HG02885 (cell line): ENCODE data around the gene FRMD4A.

Source experiments
- ATAC-seq: cut with Tn5 transposase; IDR thresholded peaks from one replicate; pipeline ENCODE4 v1.9.1; 2021; ENCODE audit warnings: mild to moderate bottlenecking; ENCODE audit not compliant: unreplicated experiment, poor library complexity

Gene FRMD4A

DNA sequence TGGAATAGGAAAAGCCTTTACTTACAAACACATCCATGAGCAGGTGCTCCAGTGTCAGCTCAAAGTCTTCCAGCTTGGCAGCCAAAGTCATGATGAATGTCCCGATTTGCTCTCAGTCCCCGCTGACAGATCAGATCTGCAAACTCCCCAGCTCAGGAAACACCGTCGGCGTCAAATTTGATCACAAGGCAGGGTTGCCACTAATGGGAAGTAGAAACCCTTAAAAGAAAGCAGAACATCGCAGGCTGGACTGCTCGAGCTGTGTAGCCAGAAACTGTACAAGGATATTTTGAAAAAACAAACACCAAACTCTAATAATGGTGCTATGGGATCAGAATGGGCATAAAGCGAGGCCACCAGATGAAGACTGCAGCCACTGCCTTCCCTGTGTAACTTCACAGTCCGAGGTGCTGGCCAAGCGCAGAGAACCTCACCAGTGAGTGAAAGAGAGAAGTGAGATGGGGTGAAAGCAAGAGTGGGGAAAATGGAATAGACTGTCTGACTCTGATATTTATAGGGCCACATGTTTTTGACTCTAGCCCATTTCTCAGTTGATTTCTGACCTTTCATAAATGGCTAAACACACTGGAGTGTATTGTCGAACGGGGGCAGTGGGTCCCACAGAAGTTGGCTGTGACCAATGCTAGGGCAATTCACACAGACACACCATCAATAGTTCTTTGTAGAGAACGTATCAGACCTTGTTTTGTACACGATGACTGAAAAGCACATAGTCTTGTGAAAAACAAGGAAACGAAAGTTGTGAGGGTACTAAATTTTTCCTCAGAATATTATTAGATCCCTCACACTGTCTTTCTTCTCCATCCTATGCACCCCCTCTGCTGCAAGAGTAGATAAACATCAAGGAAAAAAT lies 306.2 kb downstream of the FRMD4A start:
- no peak for ATAC-seq

DNA sequence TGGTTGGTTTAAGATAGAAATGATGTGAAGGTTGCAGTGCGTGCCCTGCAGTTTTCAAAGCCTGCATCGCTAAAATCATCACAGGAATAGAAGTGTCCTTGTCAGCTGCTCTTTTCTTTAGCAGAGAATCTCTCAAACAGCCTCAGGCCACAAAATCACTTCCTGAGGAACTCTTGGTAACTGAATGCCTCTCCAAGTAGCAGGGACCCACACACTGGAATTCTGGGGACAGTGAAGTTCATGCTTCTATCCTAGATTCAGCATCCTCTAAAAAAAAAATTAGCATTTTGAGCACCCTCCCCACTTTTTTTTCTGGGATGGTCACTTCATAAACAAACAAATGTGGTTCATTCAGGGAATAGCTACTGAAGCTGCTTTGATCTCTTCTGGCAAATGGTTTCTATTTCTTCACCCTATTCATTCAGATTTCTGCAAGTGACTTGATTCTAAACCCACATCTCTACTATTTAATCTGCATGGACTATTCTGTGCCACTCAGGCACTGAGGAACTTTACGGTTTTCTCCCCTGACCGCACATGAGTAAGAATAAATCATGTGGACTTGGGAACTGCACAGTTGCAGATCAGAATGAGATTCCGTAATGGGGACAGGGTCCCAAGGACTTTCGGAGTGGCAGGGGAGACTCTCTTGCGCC lies 306.9 kb downstream of the FRMD4A start:
- ATAC-seq: no peak

DNA sequence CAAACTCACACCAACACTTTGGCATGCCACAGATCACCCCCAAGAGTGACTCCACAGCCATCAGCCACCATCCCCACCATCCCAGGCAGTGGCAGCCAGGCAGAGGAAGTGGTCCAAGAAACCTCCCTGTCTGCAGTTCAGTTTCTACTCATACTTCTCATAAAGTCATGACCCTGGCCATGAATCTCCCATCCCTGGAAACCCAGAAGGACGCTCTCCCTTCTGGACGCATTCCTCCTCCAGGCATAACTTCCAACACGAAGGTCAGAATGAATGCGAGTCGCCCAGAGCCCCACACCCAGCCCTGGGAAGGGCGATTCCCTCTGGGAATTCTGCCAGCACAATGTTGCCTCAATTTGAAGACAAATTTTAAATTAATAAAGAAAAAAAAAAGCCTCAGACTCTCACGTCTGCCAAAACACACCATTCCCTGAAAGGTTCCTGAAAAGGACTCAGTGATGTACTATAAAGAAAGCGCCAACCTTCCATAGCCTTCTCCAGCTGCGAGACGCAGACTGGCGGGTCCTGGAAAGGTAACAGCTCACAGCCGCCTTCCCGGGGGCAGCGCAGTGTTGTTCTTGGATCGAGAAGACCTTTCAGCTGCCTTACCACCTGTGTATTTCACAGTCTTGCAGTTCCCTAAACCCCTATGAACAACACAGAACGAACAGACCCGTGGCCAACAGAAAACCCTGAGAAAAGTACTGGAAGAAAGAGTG lies 307.6 kb downstream of the FRMD4A start:
- no peak for ATAC-seq

DNA sequence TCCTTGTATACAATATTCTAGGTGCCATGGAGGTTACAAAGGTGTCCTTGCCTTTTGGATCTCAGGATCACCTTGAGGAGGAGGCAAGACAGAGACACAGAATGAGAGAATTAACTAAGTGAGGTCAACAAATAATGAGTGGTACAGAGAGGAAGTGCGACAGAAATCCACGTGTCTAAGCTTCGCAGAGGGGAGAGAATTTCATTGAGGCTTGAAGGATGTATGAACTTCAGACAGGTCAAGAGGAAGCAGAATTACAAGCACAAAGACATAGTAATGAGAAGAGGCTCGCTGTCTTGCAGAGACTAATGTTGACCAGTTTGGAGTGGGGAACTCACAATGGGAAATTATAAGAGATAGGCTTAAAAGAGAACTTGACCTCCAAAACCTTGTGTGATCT lies 308.7 kb downstream of the FRMD4A start:
- ATAC-seq: no peak

DNA sequence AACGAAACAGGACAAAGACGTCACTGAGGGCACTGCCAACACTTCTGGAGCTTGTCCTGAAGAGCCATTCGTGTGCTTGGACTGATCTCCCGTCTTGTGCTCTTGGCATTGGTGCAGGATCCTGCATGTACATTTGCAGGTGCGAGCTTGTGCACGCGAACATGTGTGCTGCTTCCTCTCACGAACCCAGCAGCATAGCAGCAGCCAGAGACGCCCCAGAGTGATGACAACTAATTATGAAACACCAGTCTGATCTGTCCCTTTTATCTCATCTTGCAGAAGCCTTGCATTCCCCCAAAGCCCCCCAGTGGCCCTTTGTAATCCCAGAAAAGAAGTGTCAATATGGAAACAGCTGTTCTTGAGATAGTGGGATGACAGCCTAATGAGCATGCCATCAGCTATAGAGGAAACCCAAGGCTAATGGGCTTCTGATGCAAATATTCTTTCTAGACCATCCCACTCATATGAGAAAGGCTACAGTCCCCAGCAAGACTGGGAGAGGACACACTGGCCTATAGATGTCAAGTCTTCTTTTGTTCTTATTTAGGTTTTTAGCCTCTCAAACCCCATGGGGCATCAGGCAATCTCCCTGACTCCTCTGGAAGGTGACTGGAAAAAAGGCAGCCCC lies 310.6 kb downstream of the FRMD4A start:
- peak; percentile 56 for ATAC-seq

DNA sequence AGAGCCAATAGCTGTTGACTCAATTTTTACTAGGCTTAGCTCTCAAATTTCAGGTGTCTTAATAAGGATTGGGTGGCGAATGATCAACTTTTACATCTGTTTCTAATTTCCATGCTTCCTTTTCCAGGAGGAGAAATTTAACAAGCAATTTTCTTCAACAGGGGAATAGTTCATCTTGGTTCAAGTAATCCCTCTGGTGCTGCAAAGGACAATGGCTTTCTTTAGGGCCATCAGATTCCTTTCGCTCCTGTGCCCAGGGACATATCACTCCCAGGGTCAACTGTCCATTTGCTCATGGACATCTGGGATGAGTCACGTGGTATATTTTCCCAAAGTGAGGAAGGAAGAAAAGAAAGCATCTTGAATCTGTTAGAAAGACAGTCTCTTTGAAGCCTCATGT lies 313.3 kb downstream of the FRMD4A start:
- no peak for ATAC-seq

DNA sequence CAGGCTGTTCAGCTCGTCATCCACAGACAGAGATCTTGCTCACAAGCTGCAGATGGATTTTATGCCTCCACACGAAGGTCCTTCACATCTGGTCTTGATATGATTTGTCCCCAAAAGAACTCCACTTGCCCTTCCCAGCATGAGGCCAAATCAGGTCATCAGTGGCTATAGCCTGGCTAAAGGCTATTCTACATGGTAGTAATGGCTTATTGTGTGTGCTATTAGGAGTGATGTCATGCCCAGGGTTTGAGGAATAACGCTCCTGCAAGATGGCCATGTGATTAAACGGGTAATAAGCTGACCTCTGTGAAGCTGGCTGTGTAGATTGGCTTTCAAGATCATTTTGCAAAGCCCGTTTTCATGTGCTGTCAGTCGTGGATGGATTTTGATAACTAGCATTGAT lies 313.8 kb downstream of the FRMD4A start:
- ATAC-seq: no peak

DNA sequence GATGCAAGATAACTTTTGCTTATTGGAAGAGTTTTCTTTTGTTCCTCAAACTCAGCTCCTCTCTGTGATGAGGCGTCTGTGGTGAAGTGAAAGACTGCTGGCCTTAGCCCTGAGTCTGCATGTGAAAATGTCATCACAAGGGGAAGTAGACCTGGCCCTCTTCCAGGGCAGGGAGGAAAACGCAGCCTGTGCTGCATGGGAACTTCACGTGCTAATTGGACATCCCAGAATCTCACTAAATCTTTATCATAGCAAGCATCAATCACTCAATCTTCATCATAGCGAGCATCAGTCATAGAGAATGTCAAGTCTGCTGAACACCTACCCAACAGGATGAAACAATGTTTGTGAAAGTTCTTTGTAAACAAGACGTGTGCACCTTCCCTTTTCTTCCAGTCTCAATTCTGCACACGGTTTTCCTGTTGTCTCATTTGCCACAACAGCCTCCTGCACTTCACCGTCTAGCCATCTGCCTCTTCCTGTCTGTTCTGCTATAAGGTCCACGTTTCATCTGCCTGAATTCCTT lies 314.6 kb downstream of the FRMD4A start:
- ATAC-seq: no peak

DNA sequence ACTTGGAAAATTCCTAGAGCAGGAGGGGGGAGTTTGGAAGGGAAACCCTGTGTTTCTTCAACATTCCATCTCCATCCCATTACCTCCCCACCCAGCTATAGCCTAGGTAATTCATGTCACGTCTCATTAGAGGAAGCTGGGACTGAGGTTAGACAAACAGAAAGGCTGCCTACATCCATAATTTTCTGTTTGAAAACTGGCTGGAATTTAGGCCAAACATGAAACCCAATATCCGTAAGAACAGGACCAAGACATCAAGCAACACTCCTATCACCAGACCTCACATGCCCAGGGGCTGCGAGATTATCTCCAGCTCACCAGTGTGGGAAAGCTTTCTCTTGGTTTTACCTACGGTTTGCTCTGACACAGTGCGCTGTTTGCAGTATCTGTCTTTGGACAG lies 316.3 kb downstream of the FRMD4A start:
- no peak for ATAC-seq

DNA sequence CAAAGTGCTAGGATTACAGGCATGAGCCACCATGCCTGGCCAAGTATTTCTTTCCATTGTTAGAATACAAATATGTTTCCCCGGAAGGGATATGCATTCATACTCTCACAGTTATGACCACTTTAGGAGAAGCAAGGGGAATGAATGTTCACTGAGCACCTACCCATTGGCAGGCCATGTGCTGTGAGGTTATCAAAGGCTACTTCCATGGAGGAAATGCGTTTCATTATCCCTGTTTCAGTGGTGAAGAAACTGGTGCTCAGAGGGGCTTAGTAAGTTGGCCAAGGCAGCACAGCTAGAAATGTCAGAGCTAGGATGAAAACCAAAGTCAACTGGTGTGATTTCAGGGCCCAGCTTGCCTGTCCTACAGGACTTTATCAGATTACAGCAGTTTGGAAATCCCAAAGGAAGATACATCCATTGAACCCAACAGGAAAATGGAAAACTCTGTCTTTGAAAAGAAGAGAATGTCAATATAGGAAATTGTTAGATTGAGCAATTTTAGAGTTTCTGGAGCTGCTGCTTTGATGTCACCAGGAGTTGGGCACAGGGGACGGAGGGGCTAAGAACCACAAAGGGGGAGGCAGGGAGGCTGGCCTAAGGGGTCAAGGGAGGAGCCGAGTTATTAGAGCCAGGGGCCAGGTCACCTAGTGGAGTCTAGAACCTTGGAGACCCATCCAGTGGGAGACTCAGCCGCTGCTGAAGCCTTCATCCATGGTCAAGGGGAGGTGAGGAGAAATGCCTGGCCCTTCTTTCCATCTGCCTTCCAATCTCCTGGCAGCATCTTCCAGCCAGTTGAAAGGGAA lies 319.8 kb downstream of the FRMD4A start:
- ATAC-seq: no peak

DNA sequence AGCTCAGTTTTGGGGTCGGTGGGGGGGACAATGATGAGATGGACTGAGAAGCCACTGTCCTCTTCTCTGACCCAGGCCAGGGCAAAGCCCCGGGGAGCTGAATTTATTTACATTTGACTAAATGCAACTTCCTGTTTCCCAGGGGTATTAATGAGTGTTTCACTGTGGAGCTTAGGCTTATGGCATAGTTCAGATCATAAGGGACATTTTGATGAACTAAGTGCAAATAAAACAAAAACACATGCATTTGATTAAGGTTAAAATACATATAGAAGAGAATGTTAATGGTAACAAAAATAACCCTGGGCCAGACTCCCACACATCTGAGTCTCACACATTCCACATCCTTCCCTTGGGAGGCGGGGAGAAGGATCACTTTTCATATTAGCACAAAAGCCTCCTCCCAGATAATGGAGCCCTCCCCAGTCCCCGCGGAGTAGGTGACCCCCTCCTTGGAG lies 320.6 kb downstream of the FRMD4A start:
- peak; percentile 25 for ATAC-seq

DNA sequence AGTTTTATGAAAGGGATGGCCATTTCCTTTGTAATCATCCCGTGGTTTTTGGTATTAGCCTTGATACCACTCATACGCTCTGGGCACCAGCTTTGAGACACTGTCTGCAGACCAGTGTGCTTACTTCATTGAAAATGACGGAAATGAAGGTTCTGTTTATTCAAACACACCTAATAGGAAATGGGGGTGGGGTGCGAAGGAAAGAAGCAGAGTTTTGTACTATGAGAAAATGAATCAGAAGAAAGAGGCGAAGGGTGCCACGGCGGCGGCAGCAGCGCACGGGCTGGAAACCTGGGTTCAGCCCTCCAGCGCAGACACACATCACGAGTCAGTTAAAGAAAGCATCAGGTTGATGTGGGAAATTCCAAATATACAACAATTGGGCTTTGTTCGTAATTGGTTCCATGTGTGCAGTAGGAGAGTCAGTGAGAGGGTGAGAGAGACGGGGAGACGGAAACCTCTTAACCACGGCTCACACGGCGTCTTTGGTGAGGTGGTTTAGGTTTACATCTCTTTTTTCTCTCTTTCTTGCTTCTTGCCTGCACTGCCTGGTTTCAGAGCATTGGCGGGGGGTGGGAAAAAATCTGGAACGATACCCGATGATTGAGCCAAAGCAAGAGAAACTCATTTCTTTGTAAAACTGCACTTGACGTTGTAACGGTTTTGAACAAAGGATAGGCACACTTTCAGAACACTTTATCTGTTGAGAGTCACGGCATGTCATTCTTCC lies 321.2 kb downstream of the FRMD4A start:
- peak; percentile 62 for ATAC-seq

DNA sequence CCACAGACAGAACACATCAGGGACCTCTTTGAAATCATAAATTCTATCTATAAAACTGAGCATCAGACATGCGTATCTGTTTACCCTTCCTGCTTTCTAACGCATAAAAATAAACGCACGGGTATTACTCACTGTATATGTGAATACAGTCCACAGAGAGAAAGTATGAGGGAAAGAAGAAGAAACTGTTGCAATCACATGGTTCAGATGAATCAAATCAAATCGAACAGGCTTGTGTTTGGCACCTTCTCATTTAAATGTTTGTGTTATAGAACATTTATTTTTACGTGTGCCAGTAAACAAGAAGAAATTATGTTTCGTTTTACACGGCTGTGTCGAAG lies 322.0 kb downstream of the FRMD4A start:
- no peak for ATAC-seq

DNA sequence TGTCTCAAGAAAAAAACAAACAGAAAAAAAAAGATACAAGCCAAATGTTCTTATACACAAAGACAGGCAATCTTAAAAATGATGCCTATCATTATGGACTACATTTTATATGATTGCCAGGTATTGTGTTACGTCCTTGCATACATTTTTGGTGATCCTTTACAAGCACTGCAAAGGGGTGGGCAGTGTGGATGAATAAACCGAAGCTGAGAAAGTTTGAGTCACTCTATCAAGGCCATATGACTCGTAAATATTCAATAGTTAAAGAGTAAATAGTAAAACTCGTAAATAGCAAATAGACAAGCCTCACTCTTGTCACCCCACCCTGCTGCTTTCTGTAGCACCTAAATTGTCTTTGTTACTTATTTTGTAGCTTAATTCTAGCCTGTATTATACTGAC lies 326.2 kb downstream of the FRMD4A start:
- no peak for ATAC-seq

DNA sequence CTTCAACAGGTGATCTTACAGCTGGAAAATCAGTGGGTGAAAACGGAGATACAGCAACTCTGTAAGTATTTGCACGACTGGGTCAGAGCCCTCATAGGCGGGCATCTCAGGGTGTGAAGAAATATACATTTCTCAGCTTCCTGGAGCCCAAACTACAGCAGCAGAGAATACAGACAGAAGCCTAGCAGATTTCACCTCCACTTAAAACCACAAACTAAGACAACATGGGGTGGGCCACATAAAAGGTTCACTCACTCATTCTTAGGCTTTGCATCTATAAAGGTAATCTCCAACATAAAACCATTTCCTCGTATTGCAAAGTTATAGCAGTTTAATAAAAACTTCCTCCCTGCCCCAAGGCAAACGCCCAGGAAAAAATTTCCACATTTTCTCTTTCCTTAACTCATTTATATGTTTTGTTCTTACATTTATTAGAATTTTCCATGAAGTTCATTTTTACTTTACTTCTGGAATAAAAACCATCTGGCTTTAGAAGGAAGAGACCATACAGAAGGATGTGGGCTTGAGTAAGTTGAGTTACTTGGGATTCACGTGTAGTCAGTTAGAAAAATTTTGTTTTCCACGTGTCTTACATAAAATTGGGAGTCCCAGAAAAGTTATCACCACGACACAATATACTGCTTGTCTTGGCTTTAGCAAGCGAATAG lies 327.1 kb downstream of the FRMD4A start:
- no peak for ATAC-seq

DNA sequence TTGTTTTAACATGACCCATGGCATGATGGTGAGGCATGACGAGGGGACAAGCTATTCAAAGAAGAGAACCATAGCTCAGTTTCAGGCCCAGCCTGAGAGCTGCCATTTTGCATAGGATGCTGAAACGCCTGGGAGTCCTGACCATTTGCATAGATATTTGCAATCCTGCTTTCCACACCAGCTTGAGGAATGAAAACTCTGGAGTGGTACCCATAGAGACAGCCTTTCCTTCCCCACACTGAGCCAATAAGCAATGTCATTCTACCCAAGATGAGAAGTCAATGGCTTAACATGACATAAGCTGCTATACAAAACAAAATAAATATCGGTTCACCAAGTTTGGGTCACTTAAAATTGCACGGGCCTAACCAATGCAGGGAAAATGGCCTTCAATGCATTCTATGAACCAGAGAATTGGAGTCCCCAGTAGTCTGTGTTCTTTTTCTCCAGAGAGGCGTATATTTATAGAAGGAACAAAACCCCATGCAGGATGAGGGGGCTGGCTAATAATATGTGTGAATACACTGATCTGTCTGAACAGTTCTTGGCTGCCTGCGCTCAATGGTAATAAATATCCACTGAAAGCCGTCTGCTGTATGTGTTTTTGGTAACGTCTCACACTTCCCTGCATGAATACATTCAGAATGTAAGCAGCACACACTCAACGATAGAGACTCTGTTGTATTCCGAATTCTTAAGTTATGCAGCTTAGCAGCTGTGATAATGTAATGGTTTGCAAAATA lies 329.3 kb downstream of the FRMD4A start:
- no peak for ATAC-seq

DNA sequence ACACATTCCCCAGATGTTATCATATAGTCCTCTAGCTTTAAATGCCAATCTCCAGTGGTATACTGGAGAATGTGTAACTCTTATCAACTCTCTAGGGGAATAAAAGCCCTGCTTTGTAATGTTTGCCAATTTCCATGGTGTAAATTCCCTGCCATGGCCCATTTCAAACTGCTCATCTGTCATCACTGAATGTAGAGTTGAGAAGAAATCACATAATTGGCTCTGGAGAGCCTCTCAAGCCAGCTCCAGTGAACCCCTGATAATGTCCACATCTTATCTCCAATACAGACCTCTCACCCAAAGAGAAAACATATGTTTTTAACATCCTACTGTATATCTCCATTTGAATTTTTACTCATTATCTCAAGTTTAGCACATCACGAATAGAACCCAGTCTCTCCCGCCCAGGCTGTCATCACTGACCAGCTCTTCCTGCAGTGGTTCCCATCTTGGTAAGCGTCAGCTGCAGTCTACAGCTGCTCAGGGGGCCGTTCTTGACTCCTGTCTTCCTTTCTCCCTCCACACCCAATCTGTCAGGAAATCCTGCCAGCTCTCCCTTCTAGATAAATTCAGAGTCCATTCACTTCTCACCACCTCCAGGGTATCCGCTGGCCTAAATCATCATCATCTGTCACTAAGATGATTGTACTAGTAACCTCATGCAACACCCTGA lies 332.4 kb downstream of the FRMD4A start:
- no peak for ATAC-seq
